ENCODE results near the gene KIFC3. TPM values are rescaled to one million over a fixed set of nuclear protein-coding genes. Genes with fewer than 3 reads are reported as not detected.
A peak's percentile ranks its signal among the peaks of the same experiment; 100 is the strongest.
"Not testable (repeated sequence)": the region's sequence is repeated elsewhere in the genome, so short reads cannot be mapped to it uniquely, and the experiment has no call there.

KIFC3 gene
- total RNA-seq, 5 donors from 2014 or later (not counting 1 experiment from before 2014, with no cell fraction given), result 0.78 to 4.1 (median 2.7) TPM

GRCh38 chr16:57797216-57797525 lies 5.1 kb downstream of the KIFC3 start:
- Histone ChIP-seq H3K36me3 (ENCODE audit: control insufficient read depth in 2 of 2, extremely low read depth in 1 of 2, insufficient read depth in 1 of 2, low read length in 1 of 2) (no peaks in the 10 kb centered on the region), H3K4me1 (ENCODE audit: control insufficient read depth in 1 of 2, extremely low read depth in 1 of 2, insufficient read depth in 2 of 2, low read length in 2 of 2) (peaks cover 0 to 28% of the 10 kb centered on the region in 2 experiments), H3K27me3 (replicated peaks in 1 of 2; ENCODE audit: control insufficient read depth in 2 of 2, extremely low read depth in 1 of 2, insufficient read depth in 2 of 2, low read length in 1 of 2) (peaks cover 0 to 19% of the 10 kb centered on the region in 2 experiments), H3K9me3 (no peaks in the 10 kb centered on the region), H3K27ac (ENCODE audit: low read length) (no peak overlapping the region), H3K4me3 (ENCODE audit: control insufficient read depth in 1 of 2, extremely low read depth in 1 of 2, low read length in 1 of 2) (no peak overlapping the region)
- ChIA-PET POLR2A (no interaction called here), CTCF (no interaction called here)
- H3K27me3 Mint-ChIP-seq, result peaks cover 9 to 13% of the 10 kb centered on the region in 2 donors
- H3K4me1 Mint-ChIP-seq, result peaks cover 21 to 29% (median 25%) of the 10 kb centered on the region in 3 donors
- no peak for DNase-seq
- H3K27ac Mint-ChIP-seq, result no peak overlapping the region
- H3K4me3 Mint-ChIP-seq, result no peak overlapping the region
- no peaks in the 10 kb centered on the region for H3K36me3 Mint-ChIP-seq
- 91% methylated on average over 13 of the region's 13 CpGs for WGBS (ENCODE audit: insufficient coverage)
- H3K9me3 Mint-ChIP-seq, result no peaks in the 10 kb centered on the region
- no peak for ATAC-seq (replicated peaks in 1 of 4)

- CTCF ChIA-PET; POLR2A ChIA-PET; ATAC-seq (replicated peaks in 1 of 4); H3K36me3 Mint-ChIP-seq; H3K4me3 ChIP-seq (ENCODE audit: control insufficient read depth in 1 of 2, extremely low read depth in 1 of 2, low read length in 1 of 2); H3K9me3 Mint-ChIP-seq; H3K9me3 ChIP-seq; H3K36me3 ChIP-seq (ENCODE audit: control insufficient read depth in 2 of 2, extremely low read depth in 1 of 2, insufficient read depth in 1 of 2, low read length in 1 of 2); DNase-seq; H3K27ac Mint-ChIP-seq; H3K27ac ChIP-seq (ENCODE audit: low read length); H3K4me3 Mint-ChIP-seq: not testable (repeated sequence)
- peaks cover 0 to 11% of the 10 kb centered on the region in 2 experiments for H3K27me3 ChIP-seq (replicated peaks in 1 of 2; ENCODE audit: control insufficient read depth in 2 of 2, extremely low read depth in 1 of 2, insufficient read depth in 2 of 2, low read length in 1 of 2)
- peaks cover 9 to 13% of the 10 kb centered on the region in 2 donors for H3K27me3 Mint-ChIP-seq
- 75% methylated on average over 4 of the region's 5 CpGs for WGBS (ENCODE audit: insufficient coverage)
- peaks cover 0 to 18% of the 10 kb centered on the region in 2 experiments for H3K4me1 ChIP-seq (ENCODE audit: control insufficient read depth in 1 of 2, extremely low read depth in 1 of 2, insufficient read depth in 2 of 2, low read length in 2 of 2)
- H3K4me1 Mint-ChIP-seq, result peaks cover 21 to 25% (median 23%) of the 10 kb centered on the region in 3 donors
Observed at GRCh38 chr16:57796014-57796413, 6.3 kb downstream of the KIFC3 start.

GRCh38 chr16:57795431-57795878 lies 6.8 kb downstream of the KIFC3 start:
- Histone ChIP-seq H3K27me3 (replicated peaks in 1 of 2; ENCODE audit: control insufficient read depth in 2 of 2, extremely low read depth in 1 of 2, insufficient read depth in 2 of 2, low read length in 1 of 2) (peaks cover 0 to 9% of the 10 kb centered on the region in 2 experiments), H3K9me3 (no peaks in the 10 kb centered on the region), H3K36me3 (ENCODE audit: control insufficient read depth in 2 of 2, extremely low read depth in 1 of 2, insufficient read depth in 1 of 2, low read length in 1 of 2) (no peaks in the 10 kb centered on the region), H3K27ac (ENCODE audit: low read length) (no peak overlapping the region), H3K4me3 (ENCODE audit: control insufficient read depth in 1 of 2, extremely low read depth in 1 of 2, low read length in 1 of 2) (no peak overlapping the region), H3K4me1 (ENCODE audit: control insufficient read depth in 1 of 2, extremely low read depth in 1 of 2, insufficient read depth in 2 of 2, low read length in 2 of 2) (peaks cover 0 to 13% of the 10 kb centered on the region in 2 experiments)
- ChIA-PET CTCF (no interaction called here), POLR2A (no interaction called here)
- Mint-ChIP-seq H3K4me1 (peaks cover 17 to 20% (median 19%) of the 10 kb centered on the region in 3 donors), H3K27ac (no peak overlapping the region), H3K4me3 (no peak overlapping the region), H3K36me3 (no peaks in the 10 kb centered on the region), H3K9me3 (no peaks in the 10 kb centered on the region), H3K27me3 (peaks cover 8 to 9% of the 10 kb centered on the region in 2 donors)
- 8% methylated on average over 2 of the region's 9 CpGs for WGBS (ENCODE audit: insufficient coverage)
- DNase-seq (peak in 7 of 35 experiments; percentile 10 to 50 (median 21)), ATAC-seq (replicated peaks in 1 of 4) (peak in 3 of 4 experiments; percentile 43 to 50 (median 46))

GRCh38 chr16:57794849-57795430 lies 7.4 kb downstream of the KIFC3 start:
- Histone ChIP-seq H3K27me3 (replicated peaks in 1 of 2; ENCODE audit: control insufficient read depth in 2 of 2, extremely low read depth in 1 of 2, insufficient read depth in 2 of 2, low read length in 1 of 2) (peaks cover 0 to 5% of the 10 kb centered on the region in 2 experiments), H3K9me3 (no peaks in the 10 kb centered on the region), H3K4me1 (ENCODE audit: control insufficient read depth in 1 of 2, extremely low read depth in 1 of 2, insufficient read depth in 2 of 2, low read length in 2 of 2) (peaks cover 0 to 8% of the 10 kb centered on the region in 2 experiments), H3K4me3 (ENCODE audit: control insufficient read depth in 1 of 2, extremely low read depth in 1 of 2, low read length in 1 of 2) (no peak overlapping the region), H3K27ac (ENCODE audit: low read length) (no peak overlapping the region), H3K36me3 (ENCODE audit: control insufficient read depth in 2 of 2, extremely low read depth in 1 of 2, insufficient read depth in 1 of 2, low read length in 1 of 2) (no peaks in the 10 kb centered on the region)
- no peak for DNase-seq
- CTCF ChIA-PET, result no interaction called here
- no peak for ATAC-seq (replicated peaks in 1 of 4)
- POLR2A ChIA-PET, result no interaction called here
- no peak overlapping the region for H3K4me3 Mint-ChIP-seq
- no peaks in the 10 kb centered on the region for H3K9me3 Mint-ChIP-seq
- no peaks in the 10 kb centered on the region for H3K36me3 Mint-ChIP-seq
- peaks cover 5 to 9% of the 10 kb centered on the region in 2 donors for H3K27me3 Mint-ChIP-seq
- 89% methylated on average over 15 of the region's 18 CpGs for WGBS (ENCODE audit: insufficient coverage)
- peaks cover 13 to 15% (median 13%) of the 10 kb centered on the region in 3 donors for H3K4me1 Mint-ChIP-seq
- H3K27ac Mint-ChIP-seq, result no peak overlapping the region

- DNase-seq (no peak), ATAC-seq (replicated peaks in 1 of 4) (no peak)
- no peaks in the 10 kb centered on the region for H3K9me3 Mint-ChIP-seq
- H3K27ac Mint-ChIP-seq, result no peak overlapping the region
- Histone ChIP-seq H3K36me3 (ENCODE audit: control insufficient read depth in 2 of 2, extremely low read depth in 1 of 2, insufficient read depth in 1 of 2, low read length in 1 of 2) (no peaks in the 10 kb centered on the region), H3K27ac (ENCODE audit: low read length) (no peak overlapping the region), H3K4me3 (ENCODE audit: control insufficient read depth in 1 of 2, extremely low read depth in 1 of 2, low read length in 1 of 2) (no peak overlapping the region), H3K4me1 (ENCODE audit: control insufficient read depth in 1 of 2, extremely low read depth in 1 of 2, insufficient read depth in 2 of 2, low read length in 2 of 2) (no peaks in the 10 kb centered on the region), H3K27me3 (replicated peaks in 1 of 2; ENCODE audit: control insufficient read depth in 2 of 2, extremely low read depth in 1 of 2, insufficient read depth in 2 of 2, low read length in 1 of 2) (peaks cover 0 to 6% of the 10 kb centered on the region in 2 experiments), H3K9me3 (no peaks in the 10 kb centered on the region)
- H3K27me3 Mint-ChIP-seq, result peaks cover 2 to 3% of the 10 kb centered on the region in 2 donors
- peaks cover 0 to 1% (median 0%) of the 10 kb centered on the region in 3 donors for H3K4me1 Mint-ChIP-seq
- H3K36me3 Mint-ChIP-seq, result no peaks in the 10 kb centered on the region
- WGBS (ENCODE audit: insufficient coverage), result 81% methylated on average over 4 of the region's 8 CpGs
- CTCF ChIA-PET, result no interaction called here
- POLR2A ChIA-PET, result no interaction called here
- H3K4me3 Mint-ChIP-seq, result no peak overlapping the region
Observed at GRCh38 chr16:57791893-57792461, 10.3 kb downstream of the KIFC3 start.

- CTCF ChIA-PET, result no interaction called here
- H3K4me3 ChIP-seq (ENCODE audit: control insufficient read depth in 1 of 2, extremely low read depth in 1 of 2, low read length in 1 of 2), result no peak overlapping the region
- Mint-ChIP-seq H3K27me3 (no peaks in the 10 kb centered on the region), H3K9me3 (no peaks in the 10 kb centered on the region), H3K4me1 (peaks cover 0 to 1% (median 0%) of the 10 kb centered on the region in 3 donors), H3K4me3 (no peak overlapping the region), H3K36me3 (no peaks in the 10 kb centered on the region), H3K27ac (no peak overlapping the region)
- WGBS (ENCODE audit: insufficient coverage), result 70% methylated on average over 9 of the region's 13 CpGs
- no peaks in the 10 kb centered on the region for H3K4me1 ChIP-seq (ENCODE audit: control insufficient read depth in 1 of 2, extremely low read depth in 1 of 2, insufficient read depth in 2 of 2, low read length in 2 of 2)
- POLR2A ChIA-PET, result no interaction called here
- H3K9me3 ChIP-seq, result no peaks in the 10 kb centered on the region
- peaks cover 0 to 6% of the 10 kb centered on the region in 2 experiments for H3K27me3 ChIP-seq (replicated peaks in 1 of 2; ENCODE audit: control insufficient read depth in 2 of 2, extremely low read depth in 1 of 2, insufficient read depth in 2 of 2, low read length in 1 of 2)
- no peak overlapping the region for H3K27ac ChIP-seq (ENCODE audit: low read length)
- ATAC-seq (replicated peaks in 1 of 4) (no peak), DNase-seq (no peak)
- H3K36me3 ChIP-seq (ENCODE audit: control insufficient read depth in 2 of 2, extremely low read depth in 1 of 2, insufficient read depth in 1 of 2, low read length in 1 of 2), result no peaks in the 10 kb centered on the region
Observed at GRCh38 chr16:57791195-57791892, 10.9 kb downstream of the KIFC3 start.

Measured in T-cell (primary cell).